ENCODE results near the gene PDCD4. TPM values are rescaled to one million over a fixed set of nuclear protein-coding genes. Genes with fewer than 3 reads are reported as not detected.

PDCD4 gene
- total and polyA plus RNA-seq, 10 of the 15 experiments (the other 5 are each of a cell fraction or from before 2014, with no cell fraction given): 101 to 372 (median 171) TPM

DNA sequence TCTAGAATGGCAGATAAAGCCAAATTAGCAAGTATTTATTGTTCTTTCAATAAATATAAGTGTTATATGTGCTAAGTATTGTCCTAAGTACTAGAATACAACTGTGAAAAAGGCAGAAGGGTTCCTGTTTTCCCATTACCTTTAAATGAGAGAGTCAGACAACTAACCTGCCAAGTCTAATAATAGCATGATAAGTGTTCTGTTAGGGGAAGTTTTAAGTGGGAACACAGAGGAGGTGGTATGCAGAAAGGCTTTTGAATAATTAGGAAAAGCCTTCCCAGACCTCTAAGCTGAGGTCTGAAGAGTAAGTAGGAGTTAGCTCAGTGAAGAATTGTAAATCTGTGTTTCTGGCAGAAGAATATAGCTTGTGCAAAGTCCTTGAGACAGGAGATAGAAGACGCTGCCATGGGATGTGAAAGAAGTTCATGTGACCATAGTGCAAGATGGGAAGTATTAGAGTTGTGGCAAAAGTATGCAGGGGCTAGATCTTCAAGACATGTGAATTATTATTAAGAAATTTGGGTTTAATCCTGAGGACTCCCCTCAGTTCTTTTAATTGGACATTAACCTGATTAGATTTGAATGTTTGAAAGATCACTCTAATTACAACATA is 60.1 kb downstream of the PDCD4 start:
- peaks cover 18% of the 10 kb centered on the region for H3K4me1 ChIP-seq (ENCODE audit: control insufficient read depth, insufficient read depth, low read length)
- peak; percentile 22 for ATAC-seq
- H3K9me3 ChIP-seq (replicated peaks; ENCODE audit: control insufficient read depth, insufficient read depth, low read length): peaks cover 4% of the 10 kb centered on the region
- no peak overlapping the region for H2AFZ ChIP-seq (ENCODE audit: control insufficient read depth, low read depth, low read length)
- H3K36me3 ChIP-seq (ENCODE audit: control insufficient read depth in 2 of 2, insufficient read depth in 2 of 2, low read length in 1 of 2): no peaks in the 10 kb centered on the region; a peak in 1 of 4 replicates
- CTCF ChIA-PET: interaction anchor here (0.6 to 0.9 kb wide), 2 partner anchors 18 to 186 kb away, joined by 3 to 4 read pairs; no protein-coding TSS in a partner anchor
- no peak for DNase-seq (ENCODE audit: low read depth, low spot score)
- TSS peak; percentile 29 for BruUV-seq (replicated peaks)
- H3K4me2 ChIP-seq (ENCODE audit: control insufficient read depth, insufficient read depth): no peak overlapping the region
- peaks cover 98% of the 10 kb centered on the region for H3K79me2 ChIP-seq (ENCODE audit: control insufficient read depth, insufficient read depth, low read length)
- no peak for TF ChIP-seq IRF3 (IDR thresholded peaks at IDR 0.05)
- no peak for TF ChIP-seq PAX8 (IDR thresholded peaks at IDR 0.05)
- TF ChIP-seq SMAD1 (IDR thresholded peaks at IDR 0.05; ENCODE audit: low read depth, partially characterized antibody): no peak
- SMC1A ChIA-PET (ENCODE audit: uncharacterized antibody, unreplicated experiment): interaction anchor here (1.0 to 1.2 kb wide), 4 partner anchors 9 to 51 kb away, joined by 3 read pairs; no protein-coding TSS in a partner anchor
- FAIRE-seq: no peak
- no peaks in the 10 kb centered on the region for H4K20me1 ChIP-seq (ENCODE audit: control insufficient read depth, insufficient read depth)
- POLR2A ChIA-PET: interaction anchor here (1.2 to 1.6 kb wide), 2 partner anchors 14 to 17 kb away, joined by 4 read pairs; no protein-coding TSS in a partner anchor
- H3K27ac ChIP-seq (ENCODE audit: control insufficient read depth, insufficient read depth): no peak overlapping the region
- intact Hi-C loops (cut with micrococcal nuclease; ENCODE audit: unreplicated experiment): no loop called here
- RAD21 ChIA-PET (ENCODE audit: unreplicated experiment): interaction anchor here (0.5 to 1.0 kb wide), 2 partner anchors 13 to 69 kb away, joined by 3 read pairs; partner anchors contain the start of genes BBIP1 and SHOC2
- in situ Hi-C loops (cut with MboI): no loop called here
- 0% methylated on average over 1 of the region's 1 CpG for WGBS (ENCODE audit: insufficient coverage, insufficient replicate concordance, low lambda C conversion rate, missing lambda C conversion rate)
- H3K4me3 ChIP-seq: no peak overlapping the region
- no peaks in the 10 kb centered on the region for H3K27me3 ChIP-seq (replicated peaks in 1 of 2; ENCODE audit: control insufficient read depth in 2 of 2, insufficient read depth in 2 of 2, low read length in 1 of 2)
- no peak overlapping the region for H3K9ac ChIP-seq (ENCODE audit: control insufficient read depth, insufficient read depth, low read length)

Measured in GM12878 (cell line).